K562 (cell line): ENCODE measurements around the gene TESK1. TPM values are rescaled to one million over a fixed set of nuclear protein-coding genes. Genes with fewer than 3 reads are reported as not detected.

Experiments used
- ATF7 ChIP-seq: fragments of 450-650 bp; IDR thresholded peaks from 2 replicates; pipeline ENCODE4 v1.7.1; 2014; ENCODE audit warnings: mild to moderate bottlenecking, moderate library complexity
- CHD1 ChIP-seq: fragments of 200-600 bp; sonication (generic); IDR thresholded peaks from one replicate; pipeline ENCODE4 v1.6.1; 2012; ENCODE audit warnings: mild to moderate bottlenecking, moderate library complexity, low read length, inconsistent platforms
- CREB5 ChIP-seq: fragments of 250-450 bp; sonication (Bioruptor Pico); IDR thresholded peaks from 2 replicates; pipeline ENCODE4 v1.5.0; 2020; ENCODE audit warnings: mild to moderate bottlenecking
- HDAC8 ChIP-seq: fragments of 450-650 bp; IDR thresholded peaks from 2 replicates; pipeline ENCODE4 v1.6.1; 2016; ENCODE audit warnings: mild to moderate bottlenecking, missing genetic modification characterization, moderate library complexity, missing compliant biosample characterization
- KAT7 ChIP-seq: sonication (generic); formaldehyde crosslinking; IDR thresholded peaks from 2 replicates; pipeline ENCODE4 v1.8.0; 2022; ENCODE audit warnings: missing genetic modification reagents, mild to moderate bottlenecking, borderline replicate concordance
- MEF2D ChIP-seq: conservative IDR thresholded peaks from 2 replicates; pipeline ENCODE4 v1.6.1; 2016; ENCODE audit warnings: low read depth, missing genetic modification characterization, missing compliant biosample characterization
- MLX ChIP-seq, 2 experiments: fragments of 450-650 bp in 1 of 2; sonication (generic) in 1 of 2; formaldehyde crosslinking; conservative IDR thresholded peaks; 2 replicates each; pipeline versions ENCODE4 v1.4.0 to v1.8.1; 2020 to 2022; ENCODE audit warnings: mild to moderate bottlenecking in 1 of 2, missing genetic modification reagents in 1 of 2
- MTA1 ChIP-seq: fragments of 450-650 bp; IDR thresholded peaks from 2 replicates; pipeline ENCODE4 v1.6.1; 2017; ENCODE audit warnings: borderline replicate concordance
- MYNN ChIP-seq, 2 experiments: sonication (generic); formaldehyde crosslinking in 1 of 2; IDR thresholded peaks; 2 replicates each; pipeline versions ENCODE4 v1.5.0 to v1.6.1; 2016 to 2020; ENCODE audit warnings: antibody characterized with exemption in 1 of 2, missing genetic modification reagents in 1 of 2
- NR0B1 ChIP-seq: fragments of 450-650 bp; IDR thresholded peaks from one replicate; pipeline ENCODE4 v1.6.1; 2018; ENCODE audit warnings: mild to moderate bottlenecking, moderate library complexity; ENCODE audit not compliant: partially characterized antibody
- NR2C2 ChIP-seq, 2 experiments: fragments of 200-800 bp in 1 of 2; sonication (Bioruptor generic) in 1 of 2; sonication (generic) in 1 of 2; formaldehyde crosslinking in 1 of 2; IDR thresholded peaks; 2 replicates each; pipeline versions ENCODE4 v1.6.1 to v1.8.0; 2016 to 2022; ENCODE audit warnings: mild to moderate bottlenecking in 1 of 2, missing compliant biosample characterization in 1 of 2, missing genetic modification characterization in 1 of 2, missing genetic modification reagents in 1 of 2
- NR3C1 ChIP-seq: sonication (generic); formaldehyde crosslinking; IDR thresholded peaks from 2 replicates; pipeline ENCODE4 v1.8.1; 2022; ENCODE audit warnings: missing genetic modification reagents
- PRDM10 ChIP-seq: fragments of 450-650 bp; IDR thresholded peaks from 2 replicates; pipeline ENCODE4 v1.6.1; 2018; ENCODE audit not compliant: partially characterized antibody
- SETDB1 ChIP-seq: IDR thresholded peaks from one replicate; pipeline ENCODE4 v1.6.1; 2012; ENCODE audit warnings: low read length, control low read depth, inconsistent platforms
- STAT5A ChIP-seq: IDR thresholded peaks from 2 replicates; pipeline ENCODE4 v1.6.1; 2012; ENCODE audit warnings: low read length, inconsistent platforms, borderline replicate concordance
- ZEB2 ChIP-seq: fragments of 450-650 bp; IDR thresholded peaks from 2 replicates; pipeline ENCODE4 v1.6.1; 2016
- ZFX ChIP-seq: sonication (generic); formaldehyde crosslinking; IDR thresholded peaks from 2 replicates; pipeline ENCODE4 v1.8.0; 2022; ENCODE audit warnings: mild to moderate bottlenecking, missing genetic modification reagents, moderate library complexity
- ZNF639 ChIP-seq, 2 experiments: fragments of 200-800 bp in 1 of 2; sonication (Bioruptor generic) in 1 of 2; sonication (generic) in 1 of 2; formaldehyde crosslinking in 1 of 2; IDR thresholded peaks in 1 of 2; conservative IDR thresholded peaks in 1 of 2; 2 replicates each; pipeline versions ENCODE4 v1.5.0 to v1.6.1; 2016 to 2020; ENCODE audit warnings: missing compliant biosample characterization in 1 of 2, missing genetic modification characterization in 1 of 2, missing genetic modification reagents in 1 of 2
- ZNF780A ChIP-seq: fragments of 250-450 bp; sonication (Bioruptor Pico); IDR thresholded peaks from 2 replicates; pipeline ENCODE4 v1.5.0; 2021; ENCODE audit warnings: mild to moderate bottlenecking
- polyA plus RNA-seq, 8 experiments: library from polyadenylated mRNA; depleted of rRNA in 4 of 8; stranded (reverse) in 5 of 8; unstranded in 3 of 8; fragments of >200 nt; fragmentation: Nextera tagmentation in 2 of 8; fragmentation: Illumina TruSeq in 1 of 8; extraction: Ambion mirVana in 2 of 8; extraction: Trizol in 1 of 8; gene quantifications; 2 replicates each; pipeline versions ENCODE4 v1.2.1 to v1.2.3, GENCODE V29; 2011 to 2014; ENCODE audit warnings: inconsistent platforms in 1 of 8, missing spikeins in 1 of 8
- total RNA-seq, 7 experiments: library from RNA; depleted of rRNA in 6 of 7; stranded (reverse); fragments of >200 nt in 6 of 7; fragmentation: Illumina TruSeq in 2 of 7; extraction: Trizol in 2 of 7; gene quantifications; 2 replicates each; pipeline versions ENCODE4 v1.2.1 to v1.2.3, GENCODE V29; 2011 to 2021; ENCODE audit warnings: low replicate concordance in 1 of 7

Gene TESK1
- total and polyA plus RNA-seq, 9 of the 15 experiments (the other 6 are each of a cell fraction or from before 2014, with no cell fraction given), result 0.07 to 10.4 (median 4.1) TPM

- TF ChIP-seq KAT7 (CRISPR knock-in tag) (0 out of 2 replicates have a peak, but pooled peaks have one; percentile 51), ZFX (CRISPR knock-in tag) (0 out of 2 replicates have a peak, but pooled peaks have one; percentile 21), NR2C2 (CRISPR knock-in tag; IDR thresholded peaks at IDR 0.05) (no peak), NR2C2 (tag; IDR thresholded peaks at IDR 0.05) (no peak; the same call in 1 of the 2 replicates), NR3C1 (CRISPR knock-in tag) (no peak), SETDB1 (no peak), MTA1 (no peak), MLX (CRISPR knock-in tag; conservative IDR thresholded peaks at IDR 0.05) (no peak), MYNN (IDR thresholded peaks at IDR 0.05) (0 out of 2 replicates have a peak, but pooled peaks have one; percentile 39), MYNN (CRISPR knock-in tag; IDR thresholded peaks at IDR 0.05) (no peak), ATF7 (peak; percentile 82), CHD1 (no peak), HDAC8 (tag) (no peak), NR0B1 (no peak), ZNF639 (CRISPR knock-in tag; conservative IDR thresholded peaks at IDR 0.05 in 1 of 2, IDR thresholded peaks at IDR 0.05 in 1 of 2) (no peak), MEF2D (tag) (no peak), ZNF780A (CRISPR knock-in tag) (no peak), PRDM10 (no peak), CREB5 (CRISPR knock-in tag) (no peak), ZEB2 (no peak), STAT5A (no peak)
These were observed 980 bp upstream of the TESK1 start (continued) for GRCh38 chr9:35603986-35604577.
